Skin of body (tissue), 2 donors: ENCODE measurements around the gene SPACA4. TPM values are rescaled to one million over a fixed set of nuclear protein-coding genes. Genes with fewer than 3 reads are reported as not detected.
"Not testable (repeated sequence)": the region's sequence is repeated elsewhere in the genome, so short reads cannot be mapped to it uniquely, and the experiment has no call there.

Experiments
- DNase-seq: peaks from one replicate; lab custom pipeline; 2025; lab: John Stamatoyannopoulos, UW
- total RNA-seq: library from RNA; depleted of rRNA; stranded (reverse); fragments of >200 nt; gene quantifications from one replicate; pipeline ENCODE4 v1.2.3, GENCODE V29; 2014

Gene SPACA4, protein sequence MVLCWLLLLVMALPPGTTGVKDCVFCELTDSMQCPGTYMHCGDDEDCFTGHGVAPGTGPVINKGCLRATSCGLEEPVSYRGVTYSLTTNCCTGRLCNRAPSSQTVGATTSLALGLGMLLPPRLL
- total RNA-seq = 0.20 TPM

DNA sequence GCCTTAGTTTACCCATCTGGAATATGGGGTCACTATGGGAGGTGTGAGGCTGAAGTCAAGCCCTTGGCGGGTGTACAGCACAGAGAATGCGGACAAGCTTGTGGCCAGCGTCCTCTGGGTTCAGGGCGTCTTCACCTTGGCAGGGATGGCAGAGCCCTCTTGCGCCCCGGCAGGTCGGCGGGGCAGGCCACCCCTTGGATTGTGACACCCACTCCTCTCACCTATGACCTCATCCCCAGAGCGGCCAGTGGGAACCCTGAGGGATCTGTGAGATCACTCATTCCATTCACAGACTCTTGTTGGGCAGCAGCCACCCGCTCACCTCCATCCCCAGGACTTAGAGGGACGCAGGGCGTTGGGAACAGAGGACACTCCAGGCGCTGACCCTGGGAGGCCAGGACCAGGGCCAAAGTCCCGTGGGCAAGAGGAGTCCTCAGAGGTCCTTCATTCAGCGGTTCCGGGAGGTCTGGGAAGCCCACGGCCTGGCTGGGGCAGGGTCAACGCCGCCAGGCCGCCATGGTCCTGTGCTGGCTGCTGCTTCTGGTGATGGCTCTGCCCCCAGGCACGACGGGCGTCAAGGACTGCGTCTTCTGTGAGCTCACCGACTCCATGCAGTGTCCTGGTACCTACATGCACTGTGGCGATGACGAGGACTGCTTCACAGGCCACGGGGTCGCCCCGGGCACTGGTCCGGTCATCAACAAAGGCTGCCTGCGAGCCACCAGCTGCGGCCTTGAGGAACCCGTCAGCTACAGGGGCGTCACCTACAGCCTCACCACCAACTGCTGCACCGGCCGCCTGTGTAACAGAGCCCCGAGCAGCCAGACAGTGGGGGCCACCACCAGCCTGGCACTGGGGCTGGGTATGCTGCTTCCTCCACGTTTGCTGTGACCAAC, at the start of gene SPACA4:
TSS of gene SPACA4 (plus strand) at position 280 of the 896 bp plus-strand sequence. CDS start at position 517, 237 bp downstream.
- DNase-seq = no peak

DNA sequence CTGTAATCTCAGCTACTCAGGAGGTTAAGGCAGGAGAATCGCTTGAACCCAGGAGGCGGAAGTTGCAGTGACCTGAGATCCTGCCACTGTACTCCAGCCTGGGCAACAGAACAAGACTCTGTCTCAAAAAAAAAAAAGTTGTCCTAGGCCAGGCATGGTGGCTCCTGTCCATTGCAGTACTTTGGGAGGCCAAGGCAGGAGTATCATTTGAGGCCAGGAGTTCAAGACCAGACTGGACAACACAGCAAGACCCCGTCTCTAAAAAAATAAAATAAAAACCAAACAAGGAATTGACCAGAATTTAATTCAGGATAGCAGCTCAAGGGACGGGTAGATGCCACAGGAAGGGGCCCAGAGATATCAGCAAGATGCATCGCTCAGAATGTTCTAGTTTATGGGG, 49.7 kb upstream of the SPACA4 start:
- DNase-seq = no peak

DNA sequence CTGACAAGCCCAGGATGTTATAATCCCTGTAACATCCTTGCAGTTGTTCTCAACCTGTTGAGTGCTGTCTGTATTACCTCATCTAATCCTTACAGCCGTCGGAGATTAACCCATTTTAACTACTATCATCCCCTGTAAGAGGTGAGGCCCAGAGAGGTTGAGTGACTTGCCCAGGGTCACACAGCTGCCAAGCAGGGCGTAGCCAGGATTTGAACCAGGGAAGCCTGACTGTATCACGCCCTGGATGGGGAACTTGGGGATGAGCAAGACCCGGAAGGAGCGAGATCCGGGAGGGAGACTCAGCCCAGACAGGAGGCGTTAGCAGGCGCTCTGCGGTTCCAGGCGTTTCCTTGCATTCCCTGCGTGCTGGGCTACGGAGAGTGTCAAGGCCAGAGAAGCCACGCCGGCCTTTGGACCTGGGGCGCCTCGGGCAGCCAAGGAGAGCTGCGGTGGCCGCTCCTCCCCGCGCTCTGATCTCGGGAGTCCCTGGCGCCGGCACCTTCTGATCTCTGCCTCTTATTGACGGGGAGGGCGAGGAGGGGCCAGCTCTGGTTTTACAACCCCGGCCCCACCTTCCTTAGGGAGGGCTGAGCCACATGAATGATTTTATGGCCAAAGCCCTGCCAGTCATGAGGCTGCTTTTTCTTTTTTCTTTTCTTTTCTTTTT, 48.4 kb upstream of the SPACA4 start:
- DNase-seq = no peak

DNA sequence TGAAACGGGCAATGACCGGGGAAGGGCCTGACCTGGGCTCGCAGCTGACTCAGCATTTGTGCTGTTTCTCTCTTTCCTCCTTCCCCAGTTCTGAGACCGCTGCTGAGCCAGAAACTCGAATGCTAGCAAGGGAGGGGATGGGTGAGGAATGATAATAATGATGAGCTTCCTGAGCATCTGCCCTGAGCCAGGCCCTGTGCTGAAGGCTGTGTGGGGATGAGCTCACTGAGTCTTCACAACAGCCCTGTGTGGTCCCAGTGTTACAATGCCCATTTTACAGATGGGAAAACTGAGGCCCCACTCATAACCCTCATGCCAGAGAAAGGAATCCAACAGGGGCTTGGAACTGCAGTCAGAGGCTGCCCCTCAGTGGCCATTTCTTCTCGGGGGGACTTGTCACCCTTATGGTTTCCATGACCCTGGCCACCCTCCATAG, 46.4 kb upstream of the SPACA4 start:
- no peak for DNase-seq

DNA sequence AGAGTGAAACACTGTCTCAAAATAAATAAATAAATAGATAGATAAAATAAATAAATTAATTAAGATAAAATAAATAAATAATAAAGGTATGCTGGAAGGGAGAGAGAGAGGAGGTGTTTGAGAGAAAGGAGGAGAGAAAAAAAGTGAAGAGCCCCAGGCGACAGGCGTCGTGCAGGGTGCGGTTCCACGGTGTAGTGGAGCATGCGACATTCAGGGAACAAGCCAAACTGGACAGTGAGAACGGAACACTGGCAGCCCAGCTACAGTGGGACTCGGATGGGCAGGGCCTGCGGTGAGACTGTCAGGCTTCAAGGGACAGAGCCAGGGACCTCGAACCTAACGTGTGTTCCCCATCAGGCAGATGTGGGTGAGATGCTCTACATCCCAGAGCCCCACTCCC, 45.1 kb upstream of the SPACA4 start:
- no peak for DNase-seq

DNA sequence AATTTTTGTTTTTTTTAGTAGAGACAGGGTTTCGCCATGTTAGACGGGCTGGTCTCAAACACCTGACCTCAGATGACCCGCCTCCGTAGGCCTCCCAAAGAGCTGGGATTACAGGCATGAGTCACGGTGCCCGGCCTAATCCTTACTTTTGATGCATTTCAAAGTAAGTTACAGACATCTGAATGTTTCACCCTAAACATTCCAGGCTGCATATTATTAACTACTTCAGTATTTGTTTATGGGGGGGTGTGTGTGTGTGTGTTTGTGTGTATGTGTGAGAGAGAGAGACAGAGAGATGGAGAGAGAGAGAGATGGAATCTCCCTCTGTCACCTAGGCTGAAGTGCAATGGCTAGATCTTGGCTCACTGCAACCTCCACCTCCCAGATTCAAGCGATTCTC, 41.5 kb upstream of the SPACA4 start:
- no peak for DNase-seq

DNA sequence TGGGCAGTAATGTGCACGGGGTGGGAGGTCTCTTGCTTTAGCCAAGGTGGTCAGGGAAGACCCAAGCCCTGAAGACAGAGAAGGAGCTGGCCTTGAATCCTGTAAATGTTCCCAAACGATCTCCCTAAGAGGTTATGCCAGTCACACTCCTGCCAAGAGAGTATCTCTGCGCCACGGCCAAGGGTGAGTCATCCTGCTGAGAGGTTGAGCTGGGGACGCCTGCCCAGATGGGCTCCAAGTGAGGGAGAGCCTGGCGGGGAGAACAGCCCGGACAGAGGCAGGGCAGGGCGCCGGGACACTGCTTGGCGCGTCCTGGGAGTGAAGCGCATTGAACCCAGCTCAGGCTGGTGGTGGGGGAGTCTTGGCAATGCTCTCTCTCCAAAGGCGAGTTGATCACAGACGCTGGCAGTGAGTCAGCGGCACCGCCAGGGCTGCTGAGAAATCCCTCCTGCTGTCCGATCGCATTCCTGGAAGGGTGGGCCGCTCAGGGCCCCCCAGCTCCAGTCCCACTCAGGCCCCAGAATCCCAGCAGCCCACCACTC, 38.1 kb upstream of the SPACA4 start:
- no peak for DNase-seq

DNA sequence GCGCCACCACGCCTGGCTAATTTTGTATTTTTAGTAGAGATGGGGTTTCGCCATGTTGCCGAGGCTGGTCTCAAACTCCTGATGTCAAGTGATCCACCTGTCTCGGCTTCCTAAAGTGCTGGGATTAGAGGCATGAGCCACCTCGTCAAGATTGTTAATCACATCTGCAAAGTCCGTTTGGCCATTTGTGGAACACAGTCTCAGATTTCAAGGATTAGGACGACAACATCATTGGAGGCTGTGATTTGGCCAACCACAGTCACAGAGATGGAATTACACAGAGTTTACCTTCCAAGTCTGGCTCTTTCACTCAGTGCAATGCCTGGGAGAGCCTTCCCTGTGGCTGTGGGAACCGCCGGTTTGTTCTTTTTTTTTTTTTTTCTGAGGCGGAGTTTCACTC, 36.7 kb upstream of the SPACA4 start:
- DNase-seq = no peak

DNA sequence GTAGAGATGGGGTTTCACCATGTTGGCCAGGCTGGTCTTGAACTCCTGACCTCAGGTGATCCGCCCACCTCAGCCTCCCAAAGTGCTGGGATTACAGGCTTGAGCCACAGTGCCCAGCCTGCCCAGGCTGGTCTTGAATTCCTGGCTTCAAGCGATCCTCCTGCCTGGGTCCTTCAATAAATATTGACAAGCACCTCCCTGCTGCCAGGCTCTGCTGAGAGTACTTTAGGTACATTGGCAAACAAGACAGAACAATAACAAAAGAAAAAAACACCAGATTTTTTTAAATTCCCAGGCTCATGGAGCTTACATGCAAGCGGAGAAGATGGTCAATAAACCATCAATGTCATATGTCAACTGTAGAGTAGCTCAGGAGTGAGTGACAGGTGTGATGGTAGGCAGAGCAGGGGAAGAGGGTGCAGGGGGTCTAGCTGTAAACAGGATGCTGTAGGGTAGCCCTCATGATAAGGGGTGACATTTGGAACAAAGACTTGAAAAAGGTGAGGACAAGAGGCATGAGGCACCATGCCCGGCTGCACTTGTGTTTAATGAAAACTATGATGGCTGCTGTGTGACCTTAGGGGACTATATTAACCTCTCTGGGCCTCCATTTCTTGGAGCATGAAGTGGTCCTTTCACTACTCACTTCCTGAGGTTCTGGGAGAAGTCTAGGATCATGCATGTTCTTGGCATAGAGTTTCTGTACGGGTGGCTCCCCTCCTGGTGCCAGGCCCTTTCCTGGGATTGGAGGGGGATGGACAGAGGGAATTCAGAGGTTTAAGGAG, 35.0 kb upstream of the SPACA4 start:
- no peak for DNase-seq

DNA sequence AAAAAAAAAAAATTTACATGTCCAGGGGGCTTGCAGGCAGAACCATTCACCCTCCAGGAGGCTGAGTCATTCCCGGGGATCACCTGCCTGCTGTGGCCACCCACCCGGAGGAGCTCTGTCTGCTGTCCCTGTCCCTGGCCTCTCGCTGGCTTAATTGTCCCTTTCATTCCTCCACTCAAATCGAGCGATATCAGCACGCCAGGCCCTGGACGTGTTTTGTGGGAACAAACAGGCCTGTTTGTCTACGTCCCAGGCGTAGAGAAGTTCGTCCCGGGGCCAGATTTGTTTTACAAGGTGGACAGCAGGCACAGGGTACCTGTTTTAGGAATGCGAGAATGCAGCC, 33.4 kb upstream of the SPACA4 start:
- DNase-seq = no peak

DNA sequence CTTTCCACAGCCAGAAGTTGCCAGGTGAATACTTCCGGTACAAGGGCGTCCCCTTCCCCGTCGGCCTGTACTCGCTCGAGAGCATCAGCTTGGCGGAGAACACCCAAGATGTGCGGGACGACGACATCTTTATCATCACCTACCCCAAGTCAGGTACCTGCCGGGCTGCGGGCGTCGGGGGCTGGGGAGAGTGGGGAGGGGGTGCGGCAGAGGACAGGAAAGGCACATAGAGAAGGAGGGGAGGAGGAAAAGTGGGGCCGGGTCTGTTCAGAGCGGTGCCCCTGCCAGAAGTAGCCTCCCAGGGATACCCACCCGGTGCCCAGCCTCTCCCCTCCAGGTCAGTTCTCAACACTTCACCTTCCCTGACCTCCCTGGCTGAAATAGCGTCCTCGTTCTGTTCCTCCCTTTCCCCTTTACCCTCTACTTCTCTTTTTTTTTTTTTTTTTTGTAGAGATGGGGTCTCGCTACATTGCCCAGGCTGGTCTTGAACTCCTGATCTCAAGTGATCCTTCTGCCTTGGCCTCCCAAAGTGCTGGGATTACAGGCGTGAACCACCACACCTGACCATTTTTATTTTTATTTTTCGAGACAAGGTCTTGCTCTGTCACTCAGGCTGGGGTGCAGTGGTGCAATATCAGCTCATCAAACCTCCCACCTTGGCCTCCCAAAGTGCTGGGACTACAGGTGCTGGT, 30.5 kb upstream of the SPACA4 start:
- DNase-seq = no peak

DNA sequence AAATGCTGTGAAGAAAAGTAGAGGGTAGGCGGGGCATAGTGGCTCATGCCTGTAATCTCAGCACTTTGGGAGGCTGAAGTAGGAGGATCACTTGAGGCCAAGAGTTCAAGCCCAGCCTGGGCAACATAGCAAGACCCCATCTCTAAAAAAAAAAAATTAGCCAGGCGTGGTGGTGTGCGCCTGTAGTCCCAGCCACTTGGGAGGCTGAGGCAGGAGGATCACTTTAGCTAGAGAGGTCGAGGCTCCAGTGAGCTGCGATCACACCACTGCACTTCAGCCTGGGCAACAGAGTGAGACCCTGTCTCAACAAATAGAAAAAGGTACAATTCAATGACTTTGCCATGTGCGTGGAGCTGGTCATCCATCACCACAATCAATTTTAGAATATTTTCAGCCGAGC, 28.6 kb upstream of the SPACA4 start:
- not testable (repeated sequence) for DNase-seq

DNA sequence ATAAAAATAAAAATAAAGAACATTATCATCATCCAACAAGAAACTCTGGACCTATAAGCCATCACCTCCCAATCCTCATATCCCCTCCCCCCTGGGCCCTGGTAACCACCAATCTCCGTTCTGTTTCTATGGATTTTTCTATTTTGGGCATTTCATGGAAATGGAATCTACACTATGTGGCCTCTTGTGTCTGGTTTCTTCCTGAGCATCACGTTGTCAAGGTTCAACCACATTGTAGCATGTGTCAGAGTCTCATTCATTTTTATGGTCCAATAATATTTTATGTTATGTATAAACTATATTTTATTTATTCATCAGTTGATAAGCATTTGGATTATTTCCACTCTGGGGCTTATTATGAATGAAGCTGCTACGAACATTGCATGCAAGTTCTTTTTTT, 27.7 kb upstream of the SPACA4 start:
- DNase-seq = no peak

DNA sequence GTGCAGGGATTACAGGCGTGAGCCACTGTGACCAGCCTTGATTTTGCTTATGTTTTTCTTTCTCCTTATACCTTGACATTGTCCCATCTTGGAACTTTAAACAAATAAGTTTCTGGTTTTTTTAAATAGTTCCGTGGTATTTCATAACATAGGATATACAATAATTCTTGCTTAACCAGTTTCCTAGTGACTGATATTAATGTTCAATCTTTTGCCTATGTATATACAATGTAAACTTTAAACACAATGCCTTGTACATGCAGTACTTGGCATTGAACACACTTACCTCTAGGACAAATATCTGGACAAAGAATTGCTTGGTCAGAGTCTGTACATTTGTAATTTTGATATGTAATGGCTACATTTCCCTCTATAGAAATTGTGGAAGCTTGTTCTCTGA, 24.4 kb upstream of the SPACA4 start:
- no peak for DNase-seq

DNA sequence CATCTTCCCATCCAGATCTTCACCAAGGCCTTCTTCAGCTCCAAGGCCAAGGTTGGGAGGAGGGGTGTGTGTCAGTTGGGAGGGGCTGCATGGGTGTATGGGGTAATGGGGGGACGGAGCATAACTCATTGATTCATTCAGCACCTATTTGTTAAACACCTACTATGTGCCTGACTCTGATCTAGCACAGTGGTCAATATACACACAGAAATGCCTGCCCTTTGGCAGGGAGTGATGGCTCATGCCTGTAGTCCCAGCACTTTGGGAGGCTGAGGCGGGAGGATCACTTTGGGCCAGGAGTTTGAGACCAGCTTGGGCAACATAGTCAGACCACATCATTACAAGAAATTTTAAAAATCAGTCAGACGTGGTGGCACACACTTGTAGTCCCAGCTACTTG, 19.2 kb upstream of the SPACA4 start:
- no peak for DNase-seq

DNA sequence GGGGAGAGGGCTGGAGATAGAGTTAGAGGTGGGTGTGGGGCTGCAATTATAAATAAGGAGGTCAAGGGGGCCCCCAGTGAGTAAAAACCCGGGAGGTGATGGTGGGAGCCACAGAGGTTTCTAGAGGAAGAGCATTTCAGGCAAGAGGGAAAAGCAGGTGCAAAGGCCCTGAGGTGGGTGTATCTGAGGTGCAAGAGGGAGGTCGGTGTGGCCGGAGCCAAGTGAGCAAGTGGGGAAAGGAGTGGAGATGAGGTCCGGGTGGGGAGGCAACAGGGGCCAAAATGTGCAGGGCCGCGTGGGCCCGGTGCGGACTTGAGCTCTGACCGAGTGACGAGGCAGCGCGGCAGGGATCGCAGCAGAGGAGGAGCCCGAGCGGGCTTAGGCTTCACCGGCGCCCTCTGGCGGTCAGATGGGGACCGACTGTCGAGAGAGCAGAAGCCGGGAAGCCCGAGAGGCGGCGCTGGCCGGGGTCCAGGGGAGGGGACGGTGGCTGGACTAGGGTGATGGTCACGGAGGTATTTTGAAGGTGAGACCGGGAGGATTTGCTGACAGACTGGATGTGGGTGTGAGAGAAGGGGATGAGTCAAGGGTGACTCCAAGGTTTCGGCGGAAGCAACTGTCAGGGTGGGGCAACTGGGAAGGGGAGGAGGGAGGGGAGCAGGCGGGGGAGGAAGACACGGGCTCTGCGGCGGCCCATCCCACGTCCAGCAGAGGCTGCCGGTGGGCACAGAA, 17.7 kb upstream of the SPACA4 start:
- DNase-seq = peak; percentile 38

DNA sequence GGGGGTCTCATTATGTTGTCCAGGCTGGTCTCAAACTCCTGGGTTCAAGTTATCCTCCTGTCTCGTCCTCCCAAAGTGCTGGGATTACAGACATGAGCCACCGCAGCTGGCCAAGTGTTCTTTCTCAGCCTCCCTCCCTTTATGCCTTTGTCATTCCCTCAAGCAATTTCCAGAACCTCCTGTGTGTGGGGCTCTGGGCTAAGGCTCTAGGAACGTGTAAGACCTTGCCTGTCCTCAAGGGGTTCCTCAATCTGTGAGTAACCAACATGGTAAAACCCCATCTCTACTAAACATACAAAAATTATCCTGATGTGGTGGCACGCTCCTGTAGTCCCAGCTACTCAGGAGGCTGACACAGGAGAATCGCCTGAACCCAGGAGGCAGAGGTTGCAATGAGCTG, 15.5 kb upstream of the SPACA4 start:
- DNase-seq = no peak

DNA sequence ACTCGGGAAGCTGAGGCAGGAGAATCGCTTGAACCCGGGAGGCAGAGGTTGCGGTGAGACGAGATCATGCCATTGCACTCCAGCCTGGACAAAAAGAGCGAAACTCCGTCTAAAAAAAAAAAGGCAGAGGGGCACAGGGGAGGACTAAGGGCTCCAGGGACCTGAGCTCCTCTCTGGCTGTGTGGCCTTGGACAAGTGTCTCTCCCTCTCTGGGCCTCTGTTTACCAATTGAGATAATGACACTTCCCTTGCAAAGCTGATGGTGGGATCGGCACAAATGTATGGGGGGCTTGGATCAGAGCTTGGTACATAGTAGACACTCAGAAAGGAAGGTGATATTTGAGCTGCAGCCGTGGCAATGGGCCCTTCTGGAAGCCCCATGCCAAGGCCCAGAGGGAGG, 11.4 kb upstream of the SPACA4 start:
- no peak for DNase-seq

DNA sequence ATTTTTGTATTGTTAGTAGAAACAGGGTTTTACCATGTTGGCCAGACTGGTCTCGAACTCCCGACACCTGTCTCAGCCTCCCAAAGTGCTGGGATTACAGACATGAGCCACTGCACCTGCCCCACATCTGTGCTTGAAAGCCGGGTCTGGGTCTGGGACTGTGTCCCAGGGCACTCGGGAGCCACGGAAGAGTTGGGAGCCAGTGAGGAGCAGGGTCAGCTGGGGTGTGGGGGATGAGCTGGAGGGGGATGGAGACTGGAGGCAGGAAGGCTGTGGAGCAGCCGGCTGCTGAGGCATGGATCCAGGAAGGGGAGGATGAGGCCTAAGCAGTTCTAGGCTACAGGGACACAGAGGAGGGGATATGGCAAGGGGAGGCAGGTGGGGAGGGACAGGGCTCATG, 10.7 kb upstream of the SPACA4 start:
- DNase-seq = no peak

DNA sequence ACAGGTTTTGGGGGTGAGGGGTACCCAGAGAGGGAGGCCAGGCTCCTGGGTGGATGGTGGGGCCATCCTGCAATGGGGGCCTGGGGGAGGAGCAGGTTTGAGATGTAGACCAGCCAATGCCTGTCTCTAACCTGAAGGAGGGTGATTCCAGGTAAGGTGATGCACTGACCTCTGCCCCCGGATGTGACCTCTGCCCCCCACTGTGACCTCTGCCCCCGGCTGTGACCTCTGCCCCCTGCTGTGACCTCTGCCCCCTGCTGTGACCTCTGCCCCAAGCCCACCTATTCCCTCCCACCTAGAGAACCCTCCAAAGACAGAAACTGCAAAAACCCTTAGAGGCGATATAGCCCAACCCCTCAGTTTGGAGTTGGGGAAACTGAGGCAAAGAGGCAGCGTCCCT, 10.3 kb upstream of the SPACA4 start:
- no peak for DNase-seq
